ENCODE data around the gene NXN.
"Not testable (repeated sequence)": the region's sequence is repeated elsewhere in the genome, so short reads cannot be mapped to it uniquely, and the experiment has no call there.

Gene NXN

DNA sequence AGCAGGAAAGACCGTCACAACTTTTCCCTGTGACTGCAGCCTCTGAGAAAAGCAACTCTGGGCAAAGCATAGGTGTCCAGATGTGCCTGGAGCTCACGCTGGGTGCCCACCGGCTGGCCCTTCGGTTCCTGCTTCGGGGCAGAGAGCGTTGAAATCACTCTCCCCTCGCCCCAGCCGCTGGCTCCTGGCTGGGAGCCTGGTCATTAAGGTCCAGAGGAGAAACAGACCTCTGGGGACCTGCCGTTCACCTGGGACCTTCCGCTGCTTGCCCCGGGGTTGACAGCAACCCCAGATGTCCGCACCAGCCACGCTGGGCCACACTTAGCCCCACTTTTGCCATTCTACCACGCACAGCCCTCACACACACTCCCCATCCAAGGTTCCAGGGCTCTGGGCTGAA is 184.3 kb downstream of the NXN start:
- DNase-seq, result no peak

DNA sequence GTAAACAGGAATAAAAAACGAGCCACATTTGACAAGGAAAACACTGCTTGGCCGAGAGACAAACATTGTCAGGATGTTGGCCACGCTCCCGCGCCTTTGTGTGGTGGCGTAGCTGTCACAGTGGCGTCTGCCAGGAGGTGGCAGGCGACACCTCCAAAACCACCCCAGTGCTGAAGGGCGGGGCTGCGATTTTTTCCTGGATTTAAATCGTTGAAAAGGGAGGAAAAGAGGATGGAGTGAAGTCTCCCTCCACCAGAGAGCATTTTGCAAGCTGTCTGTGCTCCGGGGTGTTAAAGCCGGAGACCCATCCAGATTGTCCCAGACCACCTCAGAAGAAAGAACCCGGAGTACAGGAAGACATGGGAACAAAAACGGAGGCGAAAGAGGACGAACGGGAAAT is 184.7 kb downstream of the NXN start:
- peak; percentile 83 for DNase-seq

DNA sequence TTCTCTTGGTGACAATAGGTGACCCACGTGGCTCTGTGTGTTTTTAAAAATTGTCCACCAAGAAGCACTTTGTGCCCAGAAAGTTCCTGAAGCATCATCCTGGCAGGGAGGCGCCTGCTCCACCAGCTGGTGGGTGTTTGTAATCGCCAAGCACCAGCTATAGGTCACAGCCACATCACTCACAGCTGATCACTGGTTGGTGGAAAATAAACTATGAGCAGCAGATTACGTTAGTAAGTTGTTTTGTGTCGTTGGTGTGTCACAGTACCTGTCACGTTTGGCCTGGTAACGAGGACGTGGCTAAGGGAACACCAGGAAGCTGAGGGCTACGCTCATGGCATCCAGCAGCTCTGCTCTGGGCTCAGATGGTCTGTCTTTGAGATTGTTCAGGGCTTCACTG is 187.3 kb downstream of the NXN start:
- DNase-seq, result no peak

DNA sequence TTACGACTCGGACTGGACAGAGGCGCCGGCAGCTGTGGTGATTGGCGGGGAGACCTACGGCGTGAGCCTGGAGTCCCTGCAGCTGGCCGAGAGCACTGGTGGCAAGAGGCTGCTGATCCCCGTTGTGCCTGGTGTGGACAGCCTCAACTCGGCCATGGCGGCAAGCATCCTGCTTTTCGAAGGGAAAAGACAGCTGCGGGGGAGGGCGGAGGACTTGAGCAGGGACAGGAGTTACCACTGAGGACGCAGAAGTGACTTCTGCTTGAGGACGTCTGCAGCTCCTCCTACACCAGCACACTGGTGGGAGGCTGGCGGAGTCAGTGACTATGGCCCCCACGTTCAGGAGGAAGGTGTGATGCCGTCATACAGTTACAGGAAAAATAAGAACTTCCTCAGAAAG is 187.7 kb downstream of the NXN start:
- DNase-seq, result no peak

DNA sequence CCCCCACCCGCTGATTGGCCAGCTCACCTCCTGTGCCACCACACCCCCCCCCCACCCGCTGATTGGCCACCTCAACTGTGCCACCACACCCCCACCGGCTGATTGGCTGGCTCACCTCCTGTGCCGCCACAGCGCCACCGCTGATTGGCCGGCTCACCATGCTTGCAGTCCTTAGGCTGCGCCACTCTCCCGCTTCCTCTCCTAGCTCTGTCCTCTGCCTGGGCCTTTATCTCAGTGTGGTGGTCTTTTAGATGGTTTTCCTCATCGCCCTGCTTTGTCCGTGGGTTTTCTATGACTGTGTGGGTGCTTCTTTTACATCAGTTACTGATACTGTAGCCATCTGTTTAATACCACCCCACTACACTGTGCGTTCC is 188.7 kb downstream of the NXN start:
- DNase-seq, result peak; percentile 43

DNA sequence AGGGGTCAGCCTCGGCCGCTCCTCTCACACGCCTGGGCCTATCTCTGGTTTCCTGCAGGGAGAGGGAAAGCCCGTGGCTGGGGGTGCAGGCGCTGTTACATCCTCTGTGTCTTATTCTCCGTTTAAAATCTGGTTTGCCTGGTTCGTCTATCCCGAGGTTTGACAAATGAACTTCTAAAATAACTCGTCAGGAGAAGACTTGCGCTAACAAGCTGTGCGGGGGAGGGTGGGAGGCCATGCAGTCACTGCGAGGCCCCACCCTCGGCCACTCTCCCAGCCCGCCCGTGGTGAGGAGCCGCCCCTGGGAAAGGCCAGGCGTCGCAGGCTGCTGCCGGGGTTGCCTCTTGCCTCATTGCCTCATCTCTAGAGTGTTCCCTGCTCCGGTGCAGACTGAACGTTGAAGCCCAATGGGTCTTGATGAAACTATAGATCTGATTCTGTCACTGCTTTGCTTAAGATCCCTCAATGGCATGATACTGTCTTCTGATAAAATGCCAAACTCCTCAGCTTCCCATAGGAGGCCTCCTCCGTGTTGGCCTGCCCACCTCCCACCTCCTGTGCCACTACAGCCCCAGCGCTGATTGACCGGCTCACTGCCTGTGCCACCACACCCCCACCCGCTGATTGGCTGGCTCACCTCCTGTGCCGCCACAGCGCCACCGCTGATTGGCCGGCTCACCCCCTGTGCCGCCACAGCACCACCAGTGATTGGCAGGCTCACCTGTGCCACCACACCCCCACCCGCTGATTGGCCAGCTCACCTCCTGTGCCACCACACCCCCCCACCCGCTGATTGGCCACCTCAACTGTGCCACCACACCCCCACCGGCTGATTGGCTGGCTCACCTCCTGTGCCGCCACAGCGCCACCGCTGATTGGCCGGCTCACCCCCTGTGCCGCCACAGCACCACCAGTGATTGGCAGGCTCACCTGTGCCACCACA is 189.4 kb downstream of the NXN start:
- DNase-seq, result peak; percentile 69

DNA sequence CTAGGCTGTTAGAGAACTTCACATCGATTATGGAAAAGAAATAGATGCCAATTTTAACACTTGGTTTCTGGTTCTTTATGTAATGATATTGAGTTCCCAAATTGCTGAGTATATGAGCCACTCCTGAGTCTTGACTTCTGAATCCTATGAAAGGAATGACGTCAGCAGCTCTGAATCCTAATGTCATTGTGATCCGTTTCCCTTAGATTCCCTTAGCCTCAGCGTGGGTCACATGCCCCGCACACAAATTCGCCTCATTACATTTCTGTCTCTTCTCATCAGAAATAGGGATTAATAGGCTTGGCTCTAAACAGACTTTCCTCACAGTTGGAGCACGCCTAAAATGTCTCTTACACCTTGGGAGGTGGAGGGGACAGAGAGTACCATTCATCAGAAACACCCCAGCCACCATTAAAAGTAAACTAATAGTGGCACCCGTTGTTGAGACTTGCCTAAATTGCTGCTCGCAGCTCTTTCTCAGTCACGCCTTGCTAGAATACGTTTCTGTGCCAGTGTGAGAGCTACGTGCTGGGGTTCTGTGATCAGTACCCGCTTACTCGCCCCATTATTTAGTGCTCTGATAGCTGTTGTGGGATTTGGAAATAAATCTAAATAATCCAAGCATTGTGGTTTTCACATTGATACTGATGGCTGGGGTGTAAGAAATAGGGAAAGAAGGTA is 190.3 kb downstream of the NXN start:
- no peak for DNase-seq

DNA sequence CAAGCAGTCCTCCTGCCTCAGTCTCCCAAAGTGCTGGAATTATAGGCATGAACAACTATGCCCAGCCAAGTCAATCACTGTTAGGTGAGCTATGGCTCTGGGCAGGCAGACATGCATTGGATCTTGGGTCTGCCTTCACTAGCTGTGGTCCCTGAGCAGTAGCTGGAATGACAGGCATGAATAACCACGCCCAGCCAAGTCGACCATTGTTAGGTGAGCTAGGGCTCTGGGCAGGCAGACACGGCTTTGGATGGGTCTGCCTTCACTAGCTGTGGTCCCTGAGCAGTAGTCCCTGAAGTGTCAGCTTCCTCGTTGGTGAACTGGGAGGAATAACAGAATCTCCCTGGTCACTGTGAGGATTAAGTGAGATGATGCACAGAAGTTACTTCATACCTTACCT is 191.0 kb downstream of the NXN start:
- no peak for DNase-seq

DNA sequence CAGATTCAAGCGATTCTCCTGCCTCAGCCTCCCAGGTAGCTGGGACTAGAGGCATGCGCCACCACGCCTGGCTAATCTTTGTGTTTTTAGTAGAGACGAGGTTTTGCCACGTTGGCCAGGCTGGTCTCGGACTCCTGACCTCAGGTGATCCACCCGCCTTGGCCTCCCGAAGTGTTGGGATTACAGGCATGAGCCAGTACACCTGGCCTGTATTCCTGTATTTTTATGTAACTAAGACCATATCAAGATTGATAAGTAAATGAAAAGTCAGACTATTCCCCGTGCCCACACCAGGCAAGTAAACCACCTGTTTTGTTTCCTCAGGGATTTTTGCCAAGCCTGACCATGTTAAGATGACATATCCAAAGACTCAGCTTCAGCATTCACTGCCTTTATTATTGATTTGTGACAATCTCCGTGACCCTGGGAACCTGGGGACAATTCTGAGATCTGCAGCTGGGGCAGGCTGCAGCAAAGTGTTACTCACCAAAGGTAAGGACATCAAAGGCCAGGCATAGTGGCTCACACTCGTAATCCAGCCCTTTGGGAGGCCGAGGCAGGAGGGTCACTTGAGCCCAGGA is 191.8 kb downstream of the NXN start:
- no peak for DNase-seq

DNA sequence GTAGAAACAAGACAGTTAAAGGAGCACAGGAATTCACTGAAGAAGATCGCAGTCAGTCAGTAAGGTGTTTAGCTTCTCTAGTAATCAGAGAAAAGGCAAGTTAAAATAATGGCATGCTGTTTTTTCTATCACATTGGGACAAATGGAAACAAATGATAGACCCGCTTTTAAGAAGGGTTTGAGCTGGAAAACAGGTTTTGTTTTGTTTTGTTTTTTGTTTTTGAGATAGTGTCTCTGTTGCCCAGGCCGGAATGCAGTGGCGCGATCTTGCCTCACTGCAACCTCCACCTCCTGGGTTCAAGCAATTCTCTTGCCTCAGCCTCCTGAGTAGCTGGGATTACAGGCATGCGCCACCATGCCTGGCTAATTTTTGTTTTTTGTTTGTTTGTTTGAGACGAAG is 193.7 kb downstream of the NXN start:
- not testable (repeated sequence) for DNase-seq

DNA sequence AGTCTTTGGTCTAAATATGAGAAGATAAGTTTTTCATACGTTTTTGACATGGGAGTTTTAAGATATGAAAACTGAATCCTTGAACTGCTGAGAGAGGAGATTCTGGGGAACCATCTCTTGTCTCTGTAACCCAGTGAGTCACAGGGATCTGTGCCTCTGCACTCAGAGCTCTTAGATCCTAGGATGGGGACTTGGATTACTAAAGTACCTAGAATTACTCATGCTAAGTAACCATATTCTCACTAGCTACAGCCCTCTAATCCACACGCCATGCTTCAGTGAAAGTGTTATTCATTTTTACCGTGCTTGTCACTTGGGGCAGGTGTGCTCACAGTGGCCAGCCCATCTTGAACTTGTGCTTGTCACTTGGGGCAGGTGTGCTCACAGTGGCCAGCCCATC is 195.4 kb downstream of the NXN start:
- DNase-seq, result no peak

DNA sequence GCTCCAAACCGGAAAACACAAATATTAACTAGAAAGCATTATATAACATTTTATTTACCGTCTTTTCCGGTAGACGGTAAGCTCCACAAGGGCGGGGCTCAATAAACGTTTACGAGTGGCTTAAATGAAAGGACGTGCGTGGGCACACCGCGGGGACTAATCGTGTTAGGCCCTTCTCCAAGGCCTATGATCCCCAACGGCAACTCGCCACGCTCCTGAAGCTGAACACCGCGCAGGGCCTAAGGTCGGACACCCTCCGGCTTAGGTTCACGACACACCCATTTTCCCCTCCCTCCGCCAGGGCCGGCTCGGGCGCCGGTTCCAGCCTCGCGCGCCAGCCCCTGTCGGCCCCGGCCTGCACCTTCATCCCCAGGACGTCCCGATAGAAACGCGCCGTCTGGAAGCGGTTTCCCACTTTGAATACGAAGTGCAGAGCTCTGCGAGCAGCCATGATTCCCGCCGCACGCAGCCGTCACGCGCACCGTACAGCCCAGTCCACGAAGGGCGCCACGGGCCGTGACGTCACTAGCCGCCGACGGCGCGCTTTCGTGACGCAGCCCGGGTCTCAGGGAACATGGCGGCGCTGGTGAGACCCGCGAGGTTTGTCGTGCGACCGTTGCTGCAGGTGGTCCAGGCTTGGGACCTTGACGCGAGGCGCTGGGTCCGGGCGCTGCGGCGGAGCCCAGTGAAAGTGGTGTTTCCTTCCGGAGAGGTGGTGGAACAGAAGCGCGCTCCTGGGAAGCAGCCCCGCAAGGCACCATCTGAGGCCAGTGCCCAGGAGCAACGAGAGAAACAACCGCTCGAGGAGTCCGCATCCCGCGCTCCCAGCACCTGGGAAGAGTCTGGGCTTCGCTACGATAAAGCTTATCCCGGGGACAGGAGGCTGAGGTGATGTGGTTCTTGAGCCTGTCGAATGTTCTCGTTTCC is 197.5 kb downstream of the NXN start, which contains the start of the genes GLOD4 and MRM3:
GLOD4 (minus strand) TSS at position 476 of the 927 bp plus-strand sequence; CDS start at position 451, 25 bp downstream.
MRM3 (plus strand) TSS at position 549 of the 927 bp plus-strand sequence; CDS start at position 575, 26 bp downstream.
- peak; percentile 88 for DNase-seq

DNA sequence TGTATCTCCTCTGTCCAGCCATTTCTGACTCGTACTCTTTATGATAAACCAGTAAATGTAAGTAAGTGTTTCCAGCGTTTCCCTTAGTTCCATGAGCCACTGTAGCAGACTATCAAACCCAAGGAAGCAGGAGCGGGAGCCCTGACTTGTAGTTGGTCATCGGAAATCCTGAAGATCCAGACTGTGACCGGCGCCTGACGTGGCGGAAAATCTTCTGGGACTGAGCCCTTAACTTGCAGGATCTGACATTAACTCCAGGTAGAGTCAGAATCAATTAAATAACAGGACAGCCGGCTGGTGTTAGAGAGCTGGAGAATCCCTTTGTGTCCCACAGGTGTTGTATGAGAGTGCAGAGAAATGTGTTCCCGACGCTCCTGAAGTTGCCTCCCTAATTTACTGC is 201.5 kb downstream of the NXN start:
- no peak for DNase-seq

DNA sequence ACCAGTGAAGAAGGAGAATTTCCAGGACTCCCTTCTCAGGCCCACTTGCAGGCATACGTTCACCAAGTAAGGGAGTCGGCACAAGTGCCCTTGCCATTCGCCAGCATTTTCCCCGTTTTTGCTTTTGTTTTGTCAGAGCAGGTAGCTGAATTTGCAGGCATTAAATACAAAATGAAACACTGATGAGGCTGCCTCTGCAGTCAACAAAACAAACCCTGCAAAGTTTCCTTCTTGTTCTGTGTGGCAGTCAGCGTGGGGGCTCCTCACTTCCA is 205.3 kb downstream of the NXN start:
- DNase-seq, result no peak

DNA sequence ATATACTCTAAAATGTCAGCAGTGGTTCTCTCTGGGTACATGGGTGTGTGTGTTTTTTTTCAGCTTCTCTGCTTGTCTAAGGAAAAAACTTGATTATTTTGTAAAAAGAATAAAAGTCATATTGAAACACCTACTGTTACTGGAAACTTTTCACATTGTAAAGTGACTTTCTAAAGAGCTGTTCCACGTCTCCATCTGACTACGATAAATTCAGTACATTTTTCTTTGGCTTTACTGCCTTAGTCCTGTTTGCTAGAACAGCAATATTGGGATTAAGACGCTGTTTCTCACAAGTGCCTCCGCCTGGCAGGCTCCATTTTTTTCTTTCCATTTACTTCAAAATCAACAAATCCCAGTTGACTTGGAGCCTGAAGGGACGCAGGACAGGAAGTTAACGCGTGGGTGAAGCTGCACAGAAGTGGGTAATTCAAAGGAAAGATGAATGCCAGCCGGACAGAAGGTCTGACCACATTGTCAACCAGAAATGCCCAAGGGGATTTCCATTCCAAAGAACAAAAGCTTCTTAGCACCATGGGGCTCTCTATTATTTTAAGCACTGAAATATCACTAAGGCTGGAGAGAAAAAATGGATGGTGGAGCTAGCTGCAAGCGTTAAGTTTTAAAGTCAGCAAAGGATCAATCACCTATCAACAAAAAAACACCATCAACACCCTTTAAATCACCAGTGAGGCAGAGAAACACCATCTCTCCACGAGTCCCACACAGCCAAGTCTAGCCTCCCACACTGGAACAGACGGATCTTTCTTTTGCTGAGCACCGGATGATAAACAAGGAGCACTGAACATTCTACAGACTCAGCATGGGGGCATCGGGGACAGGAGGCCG is 205.9 kb downstream of the NXN start:
- DNase-seq, result no peak

DNA sequence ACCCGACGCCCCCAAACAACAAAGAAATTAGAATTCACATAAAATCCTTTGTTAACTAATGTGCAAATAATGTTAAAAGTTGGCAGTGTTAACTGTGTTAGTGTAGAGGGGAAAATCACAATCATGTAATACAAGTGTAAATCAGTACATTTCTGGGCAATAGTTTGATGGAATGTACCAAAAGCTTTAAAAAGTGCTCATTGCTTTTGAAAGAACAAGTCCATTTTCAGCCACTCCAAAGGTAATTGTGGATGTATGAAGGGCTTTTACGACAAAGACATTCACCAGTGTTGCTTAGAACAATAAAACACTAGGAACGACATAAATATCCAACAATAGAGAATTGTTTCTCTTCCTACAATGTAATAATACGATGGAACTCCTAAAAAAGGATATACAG is 206.6 kb downstream of the NXN start:
- DNase-seq, result no peak

DNA sequence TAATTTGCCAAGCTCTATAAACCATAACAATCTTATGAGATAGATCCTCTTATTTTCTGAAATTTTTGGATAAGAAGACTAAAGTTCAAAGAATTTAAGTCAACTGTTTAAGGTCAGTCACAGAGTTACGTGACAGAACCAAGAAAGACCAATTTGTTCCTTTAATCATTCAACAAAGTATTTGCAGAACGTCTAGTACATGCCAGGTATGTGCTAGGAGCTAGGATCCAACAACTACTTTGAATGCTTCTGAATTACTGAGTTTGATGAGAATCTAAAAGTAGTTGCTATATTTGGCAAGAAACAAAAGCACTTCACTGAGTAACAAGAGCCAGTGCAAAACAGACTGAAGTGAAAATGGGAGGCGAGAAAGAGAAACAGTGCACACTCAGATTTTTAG is 212.5 kb downstream of the NXN start:
- no peak for DNase-seq

DNA sequence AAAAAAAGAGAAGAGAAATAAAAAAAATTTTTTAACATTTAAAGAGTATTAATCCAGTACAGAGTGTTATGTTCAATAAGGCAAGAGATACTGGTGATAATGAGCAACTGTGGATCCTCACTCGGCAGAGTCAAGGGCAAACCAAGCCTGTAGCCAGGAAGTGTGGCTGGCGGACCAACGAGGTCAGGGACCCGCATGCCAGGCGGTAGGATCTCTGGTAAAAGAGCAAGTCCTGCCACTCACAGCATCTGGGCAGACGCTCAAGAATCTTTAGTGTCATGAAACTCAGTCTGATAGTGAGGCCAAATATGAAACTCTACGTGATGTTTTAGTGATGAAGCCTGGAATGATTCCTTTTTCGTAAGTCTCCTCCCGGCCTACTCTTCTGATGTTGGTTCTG is 219.2 kb downstream of the NXN start:
- DNase-seq, result no peak

DNA sequence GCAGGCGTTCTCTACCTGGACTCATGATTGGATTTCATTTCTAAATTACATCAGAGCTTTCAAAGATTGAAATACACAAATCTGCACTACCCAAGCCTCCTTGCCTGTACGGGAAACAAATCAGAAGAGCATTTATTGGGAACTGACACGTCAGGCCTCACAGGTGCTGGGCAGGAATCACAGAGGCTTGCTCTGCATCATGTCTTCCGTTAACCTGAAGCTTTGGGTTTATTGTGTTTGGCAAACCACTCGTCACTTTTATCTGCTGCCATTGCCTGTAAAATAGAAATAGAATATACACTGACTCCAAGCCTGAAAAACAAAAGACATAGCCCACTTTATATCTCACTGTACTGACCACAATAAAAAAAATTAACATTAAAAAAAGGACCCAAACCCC is 219.6 kb downstream of the NXN start:
- DNase-seq, result no peak

DNA sequence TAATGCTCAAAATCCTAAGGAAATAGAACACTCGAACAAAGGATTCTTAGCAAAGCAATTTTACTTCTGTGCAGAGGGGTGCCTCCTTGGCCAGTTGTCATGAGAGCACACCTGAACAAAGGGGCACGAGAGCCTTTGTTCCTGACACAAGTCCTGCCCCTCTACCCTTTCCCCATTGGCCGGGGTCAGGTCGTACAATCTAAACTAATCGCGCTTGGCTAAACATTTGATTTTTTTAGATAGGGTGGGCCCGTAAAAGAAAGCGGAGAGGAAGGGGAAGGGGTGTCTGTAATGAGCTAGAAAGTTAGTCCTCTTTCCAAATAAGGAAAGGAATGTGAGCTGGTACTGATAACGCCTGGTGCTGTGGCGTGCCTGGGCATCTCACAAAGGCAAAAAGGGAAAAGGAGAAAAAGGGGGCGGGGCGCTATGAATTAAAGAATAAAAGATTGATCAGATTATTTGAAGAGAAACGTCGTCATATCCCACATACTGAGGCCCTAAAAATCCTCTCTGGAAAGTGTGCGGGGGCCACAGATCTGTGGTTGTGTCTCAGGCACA is 223.5 kb downstream of the NXN start:
- DNase-seq, result not testable (repeated sequence)

DNA sequence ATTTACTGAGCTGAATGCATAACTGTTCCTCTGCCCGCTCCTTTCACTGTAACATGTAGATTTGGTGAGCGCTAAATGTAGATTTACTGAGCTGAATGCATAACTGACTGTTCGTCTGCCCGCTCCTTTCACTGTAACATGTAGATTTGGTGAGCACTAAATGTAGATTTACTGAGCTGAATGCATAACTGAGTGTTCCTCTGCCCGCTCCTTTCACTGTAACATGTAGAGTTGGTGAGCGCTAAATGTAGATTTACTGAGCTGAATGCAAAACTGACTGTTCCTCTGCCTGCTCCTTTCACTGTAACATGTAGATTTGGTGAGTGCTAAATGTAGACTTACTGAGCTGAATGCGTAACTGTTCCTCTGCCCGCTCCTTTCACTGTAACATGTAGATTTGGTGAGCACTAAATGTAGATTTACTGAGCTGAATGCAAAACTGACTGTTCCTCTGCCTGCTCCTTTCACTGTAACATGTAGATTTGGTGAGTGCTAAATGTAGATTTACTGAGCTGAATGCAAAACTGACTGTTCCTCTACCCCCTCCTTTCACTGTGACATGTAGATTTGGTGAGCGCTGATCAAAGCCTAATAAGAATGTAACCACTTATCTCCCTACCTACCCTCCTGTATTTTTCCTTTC is 224.1 kb downstream of the NXN start:
- not testable (repeated sequence) for DNase-seq

Measured in fibroblast of skin of scalp (primary cell).